ENCODE data around the gene MED15. TPM values are rescaled to one million over a fixed set of nuclear protein-coding genes. Genes with fewer than 3 reads are reported as not detected.

MED15 gene
- 10 to 100 TPM; 37.5 to 69.4 (median 52.7) TPM for total RNA-seq

DNA sequence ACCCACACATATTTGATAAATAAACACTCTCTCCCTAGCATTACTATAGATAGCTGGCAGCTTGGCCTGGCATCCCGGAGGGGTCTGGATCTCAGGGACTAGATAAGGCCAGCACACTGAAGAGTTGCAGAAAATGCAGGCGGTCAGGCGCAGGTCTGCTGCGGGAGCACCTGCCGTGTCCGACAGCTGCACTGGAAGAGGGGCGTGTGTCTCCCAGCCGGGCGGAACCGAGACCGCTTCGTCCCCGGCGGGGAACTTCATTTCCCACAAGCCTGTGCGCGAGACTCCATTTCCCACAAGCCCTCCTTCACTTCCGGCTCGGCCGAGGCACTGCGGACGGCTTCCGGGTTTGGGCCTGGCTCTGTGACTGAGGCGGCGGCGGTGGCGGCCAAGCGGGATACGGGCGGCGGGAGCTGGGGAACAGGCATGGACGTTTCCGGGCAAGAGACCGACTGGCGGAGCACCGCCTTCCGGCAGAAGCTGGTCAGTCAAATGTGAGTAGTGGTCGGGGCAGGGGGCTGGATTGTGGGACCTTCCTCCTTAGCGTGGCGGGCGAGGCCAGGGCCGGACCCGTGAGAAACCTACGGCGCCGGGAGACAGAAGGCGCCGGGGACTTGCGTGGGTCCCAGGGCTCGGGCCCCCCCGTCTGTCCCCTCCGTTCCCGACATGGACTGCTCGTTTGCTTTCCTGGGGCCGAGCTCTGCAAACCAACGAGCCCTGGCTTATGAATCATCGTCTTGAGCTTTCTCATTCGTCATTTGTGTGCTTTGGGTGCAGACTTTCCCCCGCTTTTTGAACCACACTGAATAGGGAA lies at the start of gene MED15:
Gene MED15, plus strand, starts transcription at position 358 of the 814 bp plus-strand sequence. Its CDS starts 69 bp downstream, at position 427.
- Histone ChIP-seq H3K27ac (peak within 1 kb of the TSS; percentile 94 to 99 (median 98)), H3K4me1 (peaks cover 34 to 51% of the 10 kb centered on the region in 2 donors), H3K36me3 (no peaks in the 10 kb centered on the region), H3K4me3 (peak within 1 kb of the TSS; percentile 74 to 99 (median 90)), H3K9me3 (no peaks in the 10 kb centered on the region), H3K27me3 (no peaks in the 10 kb centered on the region)
- intact Hi-C loops (cut with DNase I; ENCODE audit: low total_unique reads) (loop anchor here (1.0 to 2.0 kb wide), 2 partner anchors 11 to 63 kb away; no protein-coding TSS in a partner anchor), in situ Hi-C loops (cut with MboI; ENCODE audit: low sequenced_read_pairs in 4 of 4) (loop anchor here in 1 of 4 donors (10.0 kb wide), 1 partner anchor 57 kb away; no protein-coding TSS in a partner anchor)
- TF ChIP-seq, protein P1, sequence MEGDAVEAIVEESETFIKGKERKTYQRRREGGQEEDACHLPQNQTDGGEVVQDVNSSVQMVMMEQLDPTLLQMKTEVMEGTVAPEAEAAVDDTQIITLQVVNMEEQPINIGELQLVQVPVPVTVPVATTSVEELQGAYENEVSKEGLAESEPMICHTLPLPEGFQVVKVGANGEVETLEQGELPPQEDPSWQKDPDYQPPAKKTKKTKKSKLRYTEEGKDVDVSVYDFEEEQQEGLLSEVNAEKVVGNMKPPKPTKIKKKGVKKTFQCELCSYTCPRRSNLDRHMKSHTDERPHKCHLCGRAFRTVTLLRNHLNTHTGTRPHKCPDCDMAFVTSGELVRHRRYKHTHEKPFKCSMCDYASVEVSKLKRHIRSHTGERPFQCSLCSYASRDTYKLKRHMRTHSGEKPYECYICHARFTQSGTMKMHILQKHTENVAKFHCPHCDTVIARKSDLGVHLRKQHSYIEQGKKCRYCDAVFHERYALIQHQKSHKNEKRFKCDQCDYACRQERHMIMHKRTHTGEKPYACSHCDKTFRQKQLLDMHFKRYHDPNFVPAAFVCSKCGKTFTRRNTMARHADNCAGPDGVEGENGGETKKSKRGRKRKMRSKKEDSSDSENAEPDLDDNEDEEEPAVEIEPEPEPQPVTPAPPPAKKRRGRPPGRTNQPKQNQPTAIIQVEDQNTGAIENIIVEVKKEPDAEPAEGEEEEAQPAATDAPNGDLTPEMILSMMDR (IDR thresholded peaks at IDR 0.05 in 4 of 5, conservative IDR thresholded peaks at IDR 0.05 in 1 of 5), result no peak
- peak; percentile 95 to 97 for TF ChIP-seq POLR2A (IDR thresholded peaks at IDR 0.05)
- peak; percentile 89 to 90 for DNase-seq
- ATAC-seq, result peak; percentile 85 to 89

- DNase-seq (no peak), ATAC-seq (no peak)
- no peaks in the 10 kb centered on the region for H3K27me3 ChIP-seq
- peaks cover 0 to 15% of the 10 kb centered on the region in 2 donors for H3K36me3 ChIP-seq
- TF ChIP-seq POLR2A (IDR thresholded peaks at IDR 0.05), result no peak
- TF ChIP-seq, protein P1 (IDR thresholded peaks at IDR 0.05 in 4 of 5, conservative IDR thresholded peaks at IDR 0.05 in 1 of 5), result no peak
- H3K27ac ChIP-seq, result no peak overlapping the region
- intact Hi-C loops (cut with DNase I; ENCODE audit: low total_unique reads), result loop anchor here (5.0 kb wide), 1 partner anchor 41 kb away; no protein-coding TSS in a partner anchor
- peaks cover 9 to 12% of the 10 kb centered on the region in 2 donors for H3K4me1 ChIP-seq
- in situ Hi-C loops (cut with MboI; ENCODE audit: low sequenced_read_pairs in 4 of 4), result loop anchor here in 1 of 4 donors (5.0 to 25.0 kb wide), 2 partner anchors 46 to 229 kb away; no protein-coding TSS in a partner anchor
- H3K9me3 ChIP-seq, result no peaks in the 10 kb centered on the region
- H3K4me3 ChIP-seq, result no peak overlapping the region
These were observed 48.8 kb upstream of the MED15 start for GRCh38 chr22:20458530-20459151.

DNA sequence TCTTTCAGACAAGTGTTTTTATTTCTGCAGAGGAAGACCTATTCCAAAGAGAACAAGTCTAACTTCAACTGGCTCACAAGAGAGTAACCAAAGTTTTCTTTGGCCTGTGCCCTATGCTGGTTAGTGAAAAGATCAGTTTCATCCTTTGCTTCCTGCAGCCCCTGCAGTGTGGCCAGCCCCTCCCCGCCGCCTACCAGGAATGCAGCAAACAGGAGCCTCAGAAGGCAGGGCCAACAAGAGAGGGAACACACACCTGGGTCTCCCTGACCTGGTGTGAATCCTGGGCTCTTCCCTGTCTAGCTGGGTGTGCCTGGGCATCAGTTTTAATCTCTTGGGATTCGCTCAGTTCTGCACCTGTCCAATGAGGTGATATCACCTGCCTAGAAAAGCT lies 48.3 kb upstream of the MED15 start:
- Histone ChIP-seq H3K4me1 (peaks cover 13 to 17% of the 10 kb centered on the region in 2 donors), H3K4me3 (no peak overlapping the region), H3K36me3 (peaks cover 0 to 15% of the 10 kb centered on the region in 2 donors), H3K27me3 (no peaks in the 10 kb centered on the region), H3K9me3 (no peaks in the 10 kb centered on the region), H3K27ac (no peak overlapping the region)
- DNase-seq, result no peak
- TF ChIP-seq, protein P1 (IDR thresholded peaks at IDR 0.05 in 4 of 5, conservative IDR thresholded peaks at IDR 0.05 in 1 of 5), result no peak
- TF ChIP-seq POLR2A (IDR thresholded peaks at IDR 0.05), result no peak
- ATAC-seq, result no peak
- intact Hi-C loops (cut with DNase I; ENCODE audit: low total_unique reads), result loop anchor here (5.0 kb wide), 1 partner anchor 42 kb away; no protein-coding TSS in a partner anchor
- in situ Hi-C loops (cut with MboI; ENCODE audit: low sequenced_read_pairs in 4 of 4), result loop anchor here in 1 of 4 donors (5.0 to 25.0 kb wide), 2 partner anchors 47 to 228 kb away; no protein-coding TSS in a partner anchor

- Histone ChIP-seq H3K27me3 (no peaks in the 10 kb centered on the region), H3K4me1 (peaks cover 13 to 17% of the 10 kb centered on the region in 2 donors), H3K36me3 (peaks cover 0 to 20% of the 10 kb centered on the region in 2 donors), H3K9me3 (no peaks in the 10 kb centered on the region), H3K4me3 (no peak overlapping the region), H3K27ac (no peak overlapping the region)
- no peak for ATAC-seq
- in situ Hi-C loops (cut with MboI; ENCODE audit: low sequenced_read_pairs in 4 of 4) (loop anchor here in 2 of 4 donors (5.0 to 25.0 kb wide), 3 partner anchors 45 to 227 kb away; no protein-coding TSS in a partner anchor), intact Hi-C loops (cut with DNase I; ENCODE audit: low total_unique reads) (loop anchor here (5.0 kb wide), 1 partner anchor 43 kb away; no protein-coding TSS in a partner anchor)
- no peak for DNase-seq
- TF ChIP-seq POLR2A (IDR thresholded peaks at IDR 0.05), result no peak
- TF ChIP-seq, protein P1 (IDR thresholded peaks at IDR 0.05 in 4 of 5, conservative IDR thresholded peaks at IDR 0.05 in 1 of 5), result no peak
These were observed 47.5 kb upstream of the MED15 start for GRCh38 chr22:20459862-20460261.

Data from gastrocnemius medialis (tissue), 4 donors.